RCC 7860 (cell line): Measurements from ENCODE around the gene CD48.
A peak's percentile ranks its signal among the peaks of the same experiment; 100 is the strongest.

Source experiments
- DNase-seq: peaks from one replicate; pipeline ENCODE4 v3.0.0-alpha.2; 2015; ENCODE audit warnings: low spot score
- FAIRE-seq: peaks from 2 replicates; lab custom pipeline; 2012; peaks lifted over from hg19 to GRCh38; lab: Jason Lieb, UNC

CD48 gene

GRCh38 chr1:160711602-160712311 lies at the start of gene CD48:
Gene CD48 (minus strand): TSS chr1:160711822. CDS start chr1:160711763, 59 bp downstream.
- no peak for DNase-seq
- FAIRE-seq, result no peak

GRCh38 chr1:160761046-160761445 lies 49.4 kb upstream of the CD48 start:
- FAIRE-seq, result no peak

GRCh38 chr1:160759740-160760139 lies 48.1 kb upstream of the CD48 start:
- DNase-seq (no peak), FAIRE-seq (no peak)

More at GRCh38 chr1:160761046-160761445, 49.4 kb upstream of the CD48 start:
- no peak for DNase-seq

GRCh38 chr1:160758521-160758920 lies 46.9 kb upstream of the CD48 start:
- DNase-seq (no peak), FAIRE-seq (no peak)

- no peak for DNase-seq
- FAIRE-seq, result no peak
Observed at GRCh38 chr1:160756849-160757201, 45.2 kb upstream of the CD48 start.

- DNase-seq (no peak), FAIRE-seq (no peak)
Observed at GRCh38 chr1:160755911-160756848, 44.6 kb upstream of the CD48 start.

GRCh38 chr1:160755461-160755860 lies 43.8 kb upstream of the CD48 start:
- DNase-seq (no peak), FAIRE-seq (no peak)

GRCh38 chr1:160753594-160753993 lies 42.0 kb upstream of the CD48 start:
- no peak for FAIRE-seq
- no peak for DNase-seq

- DNase-seq (no peak), FAIRE-seq (no peak)
Observed at GRCh38 chr1:160752924-160753323, 41.3 kb upstream of the CD48 start.

GRCh38 chr1:160752406-160752805 lies 40.8 kb upstream of the CD48 start:
- DNase-seq, result no peak
- FAIRE-seq, result no peak

GRCh38 chr1:160750608-160751007 lies 39.0 kb upstream of the CD48 start:
- FAIRE-seq, result no peak
- DNase-seq, result no peak

- DNase-seq (no peak), FAIRE-seq (no peak)
Observed at GRCh38 chr1:160748878-160749269, 37.3 kb upstream of the CD48 start.

- FAIRE-seq (no peak), DNase-seq (peak; percentile 21)
Observed at GRCh38 chr1:160748181-160748877, 36.7 kb upstream of the CD48 start.

- DNase-seq (no peak), FAIRE-seq (no peak)
Observed at GRCh38 chr1:160747717-160748116, 36.1 kb upstream of the CD48 start.

GRCh38 chr1:160746836-160747500 lies 35.3 kb upstream of the CD48 start:
- FAIRE-seq (no peak), DNase-seq (no peak)

GRCh38 chr1:160745551-160745950 lies 33.9 kb upstream of the CD48 start:
- DNase-seq (no peak), FAIRE-seq (no peak)

- no peak for DNase-seq
- FAIRE-seq, result no peak
Observed at GRCh38 chr1:160744852-160745520, 33.4 kb upstream of the CD48 start.

GRCh38 chr1:160744199-160744851 lies 32.7 kb upstream of the CD48 start:
- DNase-seq (no peak), FAIRE-seq (no peak)

- FAIRE-seq, result no peak
- no peak for DNase-seq
Observed at GRCh38 chr1:160743266-160743665, 31.6 kb upstream of the CD48 start.
